Islet precursor cell (in vitro differentiated cells): ENCODE results near the gene MPZL1.
"Not testable (repeated sequence)": the region's sequence is repeated elsewhere in the genome, so short reads cannot be mapped to it uniquely, and the experiment has no call there.

Experiments
- DNase-seq: peaks from one replicate; pipeline ENCODE4 v3.0.0-alpha.2; 2018

The MPZL1 gene

GRCh38 chr1:167819849-167820683 is 98.3 kb downstream of the MPZL1 start:
- DNase-seq: peak; percentile 98

- DNase-seq: no peak
These were observed 99.0 kb downstream of the MPZL1 start for GRCh38 chr1:167820684-167821355.

- DNase-seq: no peak
These were observed 99.5 kb downstream of the MPZL1 start for GRCh38 chr1:167821356-167821685.

GRCh38 chr1:167821969-167822685 is 100.3 kb downstream of the MPZL1 start:
- no peak for DNase-seq

- DNase-seq: no peak
These were observed 102.5 kb downstream of the MPZL1 start for GRCh38 chr1:167824163-167824794.

GRCh38 chr1:167825419-167826079 is 103.8 kb downstream of the MPZL1 start:
- no peak for DNase-seq

GRCh38 chr1:167826127-167826526 is 104.3 kb downstream of the MPZL1 start:
- no peak for DNase-seq

GRCh38 chr1:167829868-167830267 is 108.1 kb downstream of the MPZL1 start:
- DNase-seq: no peak

GRCh38 chr1:167830668-167831067 is 108.9 kb downstream of the MPZL1 start:
- DNase-seq: not testable (repeated sequence)

GRCh38 chr1:167832693-167833092 is 110.9 kb downstream of the MPZL1 start:
- no peak for DNase-seq

GRCh38 chr1:167833904-167834303 is 112.1 kb downstream of the MPZL1 start:
- no peak for DNase-seq

GRCh38 chr1:167836197-167836596 is 114.4 kb downstream of the MPZL1 start:
- no peak for DNase-seq

GRCh38 chr1:167837326-167837725 is 115.5 kb downstream of the MPZL1 start:
- no peak for DNase-seq

GRCh38 chr1:167839009-167839408 is 117.2 kb downstream of the MPZL1 start:
- DNase-seq: no peak
